Prostate gland (tissue), 2 donors: ENCODE measurements around the gene TBC1D22A. TPM values are rescaled to one million over a fixed set of nuclear protein-coding genes. Genes with fewer than 3 reads are reported as not detected.

Experiments
- DNase-seq: peaks from one replicate; pipeline ENCODE4 v3.0.0-alpha.2; 2019; ENCODE audit warnings: low spot score
- H3K27ac ChIP-seq, 2 donors: fragments of 200-600 bp; sonication (generic); 2 replicates each; pipeline ENCODE4 v1.5.1; 2017 to 2019
- H3K27me3 ChIP-seq: fragments of 200-600 bp; sonication (generic); replicated peaks from 2 replicates; pipeline ENCODE4 v1.5.1; 2019; ENCODE audit not compliant: insufficient read depth
- H3K36me3 ChIP-seq, 2 donors: fragments of 200-600 bp; sonication (generic); 1 replicate in 1 of 2; 2 replicates in 1 of 2; pipeline versions ENCODE4 v1.5.1 to v1.8.1; 2017 to 2019
- H3K4me1 ChIP-seq: fragments of 200-600 bp; sonication (generic); replicated peaks from 2 replicates; pipeline ENCODE4 v1.5.1; 2019
- H3K4me3 ChIP-seq, 2 donors: fragments of 200-600 bp; sonication (generic); 2 replicates each; pipeline ENCODE4 v1.5.1; 2017 to 2019
- H3K9me3 ChIP-seq: fragments of 200-600 bp; sonication (generic); 2 replicates; pipeline ENCODE4 v1.5.1; 2017
- CTCF ChIP-seq, 4 experiments: fragments of 200-600 bp in 2 of 4; fragments of 450-650 bp in 2 of 4; sonication (generic) in 2 of 4; IDR thresholded peaks; 1 replicate in 3 of 4; 2 replicates in 1 of 4; pipeline ENCODE4 v1.5.1; 2016 to 2019; ENCODE audit warnings: antibody characterized with exemption in 4 of 4, mild to moderate bottlenecking in 2 of 4, moderate library complexity in 2 of 4
- POLR2A ChIP-seq: fragments of 450-650 bp; IDR thresholded peaks from one replicate; pipeline ENCODE4 v1.6.1; 2016; ENCODE audit warnings: antibody characterized with exemption, mild to moderate bottlenecking
- POLR2AphosphoS5 ChIP-seq: sonication (generic); formaldehyde crosslinking; IDR thresholded peaks from one replicate; pipeline ENCODE4 v1.6.1; 2017; ENCODE audit warnings: antibody characterized with exemption
- WGBS: methylation state at CpG from one replicate; pipeline ENCODE4 v1.1.5; 2018; 5-methylcytosine and 5-hydroxymethylcytosine counted together
- intact Hi-C: fragments of 100-400 bp; cut with DNase I; formaldehyde crosslinking; loops from one replicate; pipeline ENCODE4 v1.14.2; 2022
- total RNA-seq, 2 donors: library from RNA; depleted of rRNA; stranded (reverse); fragments of >200 nt; gene quantifications; one replicate each; pipeline ENCODE4 v1.1.0, GENCODE V29; 2016

Gene TBC1D22A
- total RNA-seq, 2 donors from 2014 or later, result 16.0 to 30.7 TPM

GRCh38 chr22:47043835-47044721 lies 281.6 kb downstream of the TBC1D22A start:
- intact Hi-C loops, result no loop called here
- 55% methylated on average over 19 of the region's 19 CpGs for WGBS
- no peak overlapping the region for H3K27ac ChIP-seq
- no peaks in the 10 kb centered on the region for H3K9me3 ChIP-seq
- H3K36me3 ChIP-seq, result no peaks in the 10 kb centered on the region
- no peaks in the 10 kb centered on the region for H3K27me3 ChIP-seq
- peaks cover 2% of the 10 kb centered on the region for H3K4me1 ChIP-seq
- TF ChIP-seq POLR2A, result no peak
- no peak overlapping the region for H3K4me3 ChIP-seq
- no peak for DNase-seq

GRCh38 chr22:47044722-47045535 lies 282.5 kb downstream of the TBC1D22A start:
- Histone ChIP-seq H3K27me3 (no peaks in the 10 kb centered on the region), H3K4me3 (no peak overlapping the region), H3K9me3 (no peaks in the 10 kb centered on the region), H3K4me1 (peaks cover 2% of the 10 kb centered on the region), H3K27ac (no peak overlapping the region), H3K36me3 (no peaks in the 10 kb centered on the region)
- DNase-seq, result no peak
- intact Hi-C loops, result no loop called here
- 83% methylated on average over 29 of the region's 29 CpGs for WGBS
- TF ChIP-seq CTCF (IDR thresholded peaks at IDR 0.05) (no peak), POLR2A (no peak), POLR2AphosphoS5 (no peak)

DNA sequence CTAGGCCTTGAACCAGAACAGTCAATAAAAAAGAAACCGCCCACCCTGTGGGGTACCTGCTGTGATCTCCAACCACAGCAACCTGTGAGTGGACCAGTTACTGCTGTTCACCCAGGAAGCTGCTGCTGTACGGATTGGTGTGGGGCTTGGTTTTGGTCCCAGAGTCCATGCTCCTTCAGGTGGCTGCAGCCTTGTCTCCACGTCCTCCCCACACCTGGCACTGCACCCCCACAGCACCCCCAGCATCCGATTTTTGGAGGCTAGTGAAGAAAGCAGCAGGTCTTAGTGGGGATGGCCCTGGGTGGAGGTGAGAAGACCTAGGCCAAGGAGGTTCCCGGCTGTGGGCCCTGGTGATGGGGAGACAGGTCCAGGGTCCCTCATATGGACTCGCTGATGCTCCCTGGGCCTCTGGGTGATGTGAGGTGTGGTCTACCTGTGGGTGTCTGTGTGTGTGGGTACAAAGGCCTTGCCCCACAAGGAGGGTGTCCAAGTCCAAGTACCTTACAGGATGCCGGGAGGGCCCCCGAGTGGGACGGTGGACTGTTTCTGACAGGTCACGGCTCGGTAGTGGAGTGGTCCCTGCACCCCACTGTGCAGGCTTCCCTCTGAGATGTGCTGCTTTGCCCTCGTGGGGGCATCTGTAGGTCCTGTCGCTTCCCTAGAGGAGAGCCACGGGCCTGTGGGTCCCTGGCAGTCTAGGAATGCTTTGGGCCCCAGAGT lies 283.4 kb downstream of the TBC1D22A start:
- no peaks in the 10 kb centered on the region for H3K9me3 ChIP-seq
- intact Hi-C loops, result no loop called here
- H3K36me3 ChIP-seq, result no peaks in the 10 kb centered on the region
- H3K27me3 ChIP-seq, result no peaks in the 10 kb centered on the region
- no peak for DNase-seq
- no peak overlapping the region for H3K27ac ChIP-seq
- WGBS, result 86% methylated on average over 13 of the region's 14 CpGs
- no peak overlapping the region for H3K4me3 ChIP-seq
- no peak for TF ChIP-seq CTCF (IDR thresholded peaks at IDR 0.05)
- no peak for TF ChIP-seq POLR2AphosphoS5
- TF ChIP-seq POLR2A, result no peak
- H3K4me1 ChIP-seq, result peaks cover 2% of the 10 kb centered on the region

DNA sequence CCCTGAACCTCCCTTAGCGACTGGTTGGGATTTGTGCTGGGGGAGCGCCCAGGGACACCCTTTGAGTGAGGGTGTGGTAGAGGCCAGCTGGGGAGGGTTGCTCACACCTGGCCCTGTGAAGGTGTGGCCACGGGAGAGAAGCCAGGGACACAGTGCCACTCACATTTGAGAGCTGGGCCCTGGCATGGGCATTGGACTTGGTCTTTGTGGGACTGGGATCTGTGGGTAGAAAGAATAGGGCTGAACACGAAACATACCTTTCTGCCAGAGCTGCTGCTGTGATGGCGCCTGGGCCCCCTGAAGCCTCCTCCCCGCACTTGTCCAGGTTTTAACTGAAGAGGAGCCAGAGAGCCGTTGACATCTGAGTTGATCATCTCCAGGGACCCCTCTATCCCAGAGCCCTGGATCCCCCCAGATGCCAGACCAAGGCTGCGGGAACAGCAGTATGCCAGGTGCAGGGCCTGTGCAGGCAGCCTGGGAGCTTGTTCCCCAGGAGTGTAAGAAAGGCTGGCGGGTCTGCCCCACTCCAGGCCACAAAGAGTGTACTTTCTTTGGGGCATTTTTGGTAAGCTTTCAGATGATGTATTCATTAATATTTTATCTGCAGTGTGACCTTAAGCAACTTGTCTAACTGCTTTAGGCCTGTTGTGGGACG lies 284.1 kb downstream of the TBC1D22A start:
- TF ChIP-seq POLR2AphosphoS5, result no peak
- TF ChIP-seq CTCF (IDR thresholded peaks at IDR 0.05), result no peak
- TF ChIP-seq POLR2A, result no peak
- Histone ChIP-seq H3K36me3 (no peaks in the 10 kb centered on the region), H3K4me3 (no peak overlapping the region), H3K27me3 (no peaks in the 10 kb centered on the region), H3K4me1 (peaks cover 2% of the 10 kb centered on the region), H3K9me3 (no peaks in the 10 kb centered on the region), H3K27ac (no peak overlapping the region)
- DNase-seq, result no peak
- 84% methylated on average over 10 of the region's 10 CpGs for WGBS
- intact Hi-C loops, result no loop called here
